Keratinocyte (primary cell): Measurements from ENCODE around the gene STMN3. TPM values are rescaled to one million over a fixed set of nuclear protein-coding genes. Genes with fewer than 3 reads are reported as not detected.

Experiments
- DNase-seq: peaks from one replicate; pipeline ENCODE4 v3.0.0-alpha.2; 2011; ENCODE audit warnings: low read depth, missing footprints, low spot score
- FAIRE-seq: peaks from 2 replicates; lab custom pipeline; 2011; peaks lifted over from hg19 to GRCh38; lab: Jason Lieb, UNC
- H2AFZ ChIP-seq: 2 replicates; pipeline ENCODE4 v1.6.0; 2012; ENCODE audit warnings: low read length, control low read depth, inconsistent platforms; ENCODE audit not compliant: control insufficient read depth
- H3K27ac ChIP-seq: 2 replicates; pipeline ENCODE4 v1.5.1; 2011; ENCODE audit warnings: low read length; ENCODE audit not compliant: control insufficient read depth, insufficient read depth
- H3K27me3 ChIP-seq: 3 replicates; pipeline ENCODE4 v1.6.0; 2011; ENCODE audit warnings: low read length; ENCODE audit not compliant: control insufficient read depth, insufficient read depth; ENCODE audit errors: extremely low read depth
- H3K36me3 ChIP-seq, 2 experiments: 2 replicates in 1 of 2; 3 replicates in 1 of 2; pipeline ENCODE4 v1.5.1; 2011; ENCODE audit warnings: low read length in 2 of 2, mild to moderate bottlenecking in 1 of 2; ENCODE audit not compliant: control insufficient read depth in 2 of 2, insufficient read depth in 2 of 2; ENCODE audit errors: extremely low read depth in 1 of 2
- H3K4me1 ChIP-seq: 3 replicates; pipeline ENCODE4 v1.5.1; 2011; ENCODE audit warnings: low read length; ENCODE audit not compliant: control insufficient read depth, insufficient read depth; ENCODE audit errors: extremely low read depth
- H3K4me2 ChIP-seq: 3 replicates; pipeline ENCODE4 v1.6.0; 2011; ENCODE audit warnings: low read depth, low read length; ENCODE audit not compliant: control insufficient read depth, insufficient read depth; ENCODE audit errors: extremely low read depth
- H3K4me3 ChIP-seq, 3 experiments: fragments of 200-600 bp in 1 of 3; sonication (generic) in 1 of 3; 2 replicates in 2 of 3; 3 replicates in 1 of 3; pipeline ENCODE4 v1.5.1; 2011 to 2016; ENCODE audit warnings: low read length in 3 of 3, mild to moderate bottlenecking in 3 of 3, control low read depth in 2 of 3, inconsistent platforms in 1 of 3, low read depth in 1 of 3, mixed read lengths in 1 of 3, mixed run types in 1 of 3, moderate library complexity in 1 of 3; ENCODE audit not compliant: control insufficient read depth in 2 of 3, insufficient read depth in 2 of 3; ENCODE audit errors: extremely low read depth in 1 of 3
- H3K79me2 ChIP-seq: 2 replicates; pipeline ENCODE4 v1.6.0; 2012; ENCODE audit warnings: low read length; ENCODE audit not compliant: control insufficient read depth, insufficient read depth
- H3K9ac ChIP-seq: 3 replicates; pipeline ENCODE4 v1.6.0; 2011; ENCODE audit warnings: low read length; ENCODE audit not compliant: control insufficient read depth, insufficient read depth; ENCODE audit errors: extremely low read depth
- H3K9me1 ChIP-seq: 3 replicates; pipeline ENCODE4 v1.6.0; 2011; ENCODE audit warnings: low read length; ENCODE audit not compliant: control insufficient read depth, insufficient read depth; ENCODE audit errors: extremely low read depth
- H3K9me3 ChIP-seq: 2 replicates; pipeline ENCODE4 v1.5.1; 2012; ENCODE audit warnings: low read depth, low read length; ENCODE audit not compliant: control insufficient read depth
- H4K20me1 ChIP-seq: 3 replicates; pipeline ENCODE4 v1.6.0; 2011; ENCODE audit warnings: low read length; ENCODE audit not compliant: control insufficient read depth, insufficient read depth; ENCODE audit errors: extremely low read depth
- CTCF ChIP-seq, 3 experiments: IDR thresholded peaks in 1 of 3; conservative IDR thresholded peaks in 1 of 3; optimal IDR thresholded peaks in 1 of 3; 2 replicates in 2 of 3; 3 replicates in 1 of 3; pipeline versions ENCODE3 to v1.5.1; 2011; ENCODE audit warnings: low read length in 3 of 3, mild to moderate bottlenecking in 3 of 3, moderate library complexity in 2 of 3, control low read depth in 1 of 3, inconsistent platforms in 1 of 3; ENCODE audit not compliant: insufficient read depth in 2 of 3; ENCODE audit errors: extremely low read depth in 1 of 3
- EZH2 ChIP-seq: IDR thresholded peaks from one replicate; pipeline ENCODE4 v1.6.1; 2012; ENCODE audit warnings: inconsistent platforms, mild to moderate bottlenecking, low read length, moderate library complexity
- dilution Hi-C: fragments of 300-500 bp; cut with MboI; formaldehyde crosslinking; loops from one replicate; pipeline ENCODE4 v1.7.0; 2020; ENCODE audit warnings: low sequenced_read_pairs; ENCODE audit not compliant: extremely low pct_ligation_motif_present
- polyA plus RNA-seq, 5 experiments: library from polyadenylated mRNA; depleted of rRNA in 3 of 5; stranded (reverse) in 3 of 5; stranded (forward) in 1 of 5; unstranded in 1 of 5; fragments of >200 nt; gene quantifications; 1 replicate in 1 of 5; 2 replicates in 3 of 5; 3 replicates in 1 of 5; pipeline versions ENCODE4 v1.2.1 to v1.2.3, GENCODE V29; 2011 to 2012; ENCODE audit warnings: missing spikeins in 2 of 5, low read depth in 1 of 5, low replicate concordance in 1 of 5

STMN3 gene
- polyA plus RNA-seq, 1 donor (not counting 4 experiments of a cell fraction or from before 2014, with no cell fraction given): 12.0 TPM

GRCh38 chr20:63597651-63598478, 55.4 kb downstream of the STMN3 start:
- H3K36me3 ChIP-seq: peaks cover 18 to 22% of the 10 kb centered on the region in 2 experiments
- H4K20me1 ChIP-seq: no peaks in the 10 kb centered on the region
- H3K9me3 ChIP-seq: no peaks in the 10 kb centered on the region
- H3K79me2 ChIP-seq: no peaks in the 10 kb centered on the region
- no peak overlapping the region for H2AFZ ChIP-seq
- no peak for TF ChIP-seq CTCF (optimal IDR thresholded peaks at IDR 0.05 in 1 of 3, IDR thresholded peaks at IDR 0.05 in 1 of 3, conservative IDR thresholded peaks at IDR 0.05 in 1 of 3; ENCODE audit: extremely low read depth in 1 of 3, insufficient read depth in 2 of 3, low read length in 3 of 3)
- TF ChIP-seq EZH2: no peak
- H3K9ac ChIP-seq: no peak overlapping the region
- no peaks in the 10 kb centered on the region for H3K9me1 ChIP-seq
- no peak overlapping the region for H3K27ac ChIP-seq
- DNase-seq (no peak), FAIRE-seq (no peak)
- no peaks in the 10 kb centered on the region for H3K27me3 ChIP-seq
- no peak overlapping the region for H3K4me3 ChIP-seq
- dilution Hi-C loops: no loop called here
- no peaks in the 10 kb centered on the region for H3K4me1 ChIP-seq
- no peak overlapping the region for H3K4me2 ChIP-seq

- no peaks in the 10 kb centered on the region for H3K4me1 ChIP-seq
- FAIRE-seq (no peak), DNase-seq (no peak)
- H3K9ac ChIP-seq: no peak overlapping the region
- dilution Hi-C loops: no loop called here
- H3K79me2 ChIP-seq: no peaks in the 10 kb centered on the region
- TF ChIP-seq EZH2: no peak
- TF ChIP-seq CTCF (optimal IDR thresholded peaks at IDR 0.05 in 1 of 3, IDR thresholded peaks at IDR 0.05 in 1 of 3, conservative IDR thresholded peaks at IDR 0.05 in 1 of 3; ENCODE audit: extremely low read depth in 1 of 3, insufficient read depth in 2 of 3, low read length in 3 of 3): no peak
- H3K9me1 ChIP-seq: no peaks in the 10 kb centered on the region
- no peak overlapping the region for H2AFZ ChIP-seq
- H3K36me3 ChIP-seq: peaks cover 14 to 23% of the 10 kb centered on the region in 2 experiments
- no peak overlapping the region for H3K27ac ChIP-seq
- H3K4me3 ChIP-seq: no peak overlapping the region
- no peak overlapping the region for H3K4me2 ChIP-seq
- H3K9me3 ChIP-seq: no peaks in the 10 kb centered on the region
- no peaks in the 10 kb centered on the region for H4K20me1 ChIP-seq
- no peaks in the 10 kb centered on the region for H3K27me3 ChIP-seq
Measured at GRCh38 chr20:63596423-63596822, 56.8 kb downstream of the STMN3 start.
